HepG2 (cell line): ENCODE measurements around the gene FBRSL1. TPM values are rescaled to one million over a fixed set of nuclear protein-coding genes. Genes with fewer than 3 reads are reported as not detected.

Source experiments
- AGO1 ChIP-seq: fragments of 200-400 bp; formaldehyde crosslinking; IDR thresholded peaks from 2 replicates; pipeline ENCODE4 v1.6.1; 2017; ENCODE audit warnings: mild to moderate bottlenecking, low read depth, low read length, moderate library complexity; ENCODE audit not compliant: poor library complexity, severe bottlenecking
- CEBPB ChIP-seq: IDR thresholded peaks from 2 replicates; pipeline ENCODE4 v1.6.1; 2011; ENCODE audit warnings: low read depth, low read length, improper control_type of control experiment, borderline replicate concordance
- ELF4 ChIP-seq: sonication (generic); formaldehyde crosslinking; IDR thresholded peaks from 2 replicates; pipeline ENCODE4 v1.5.0; 2020; ENCODE audit warnings: missing genetic modification reagents, mild to moderate bottlenecking, moderate library complexity, borderline replicate concordance
- HDAC6 ChIP-seq: fragments of 200-600 bp; sonication (generic); IDR thresholded peaks from 2 replicates; pipeline ENCODE4 v1.7.0; 2017; ENCODE audit warnings: mild to moderate bottlenecking, antibody characterized with exemption, low read length, low read depth
- HIVEP1 ChIP-seq: sonication (generic); formaldehyde crosslinking; IDR thresholded peaks from 2 replicates; pipeline ENCODE4 v1.4.0; 2020; ENCODE audit warnings: mild to moderate bottlenecking, missing genetic modification reagents
- HOXA7 ChIP-seq: sonication (generic); formaldehyde crosslinking; IDR thresholded peaks from 2 replicates; pipeline ENCODE4 v1.8.1; 2022; ENCODE audit warnings: mild to moderate bottlenecking, missing genetic modification reagents, moderate library complexity
- KAT8 ChIP-seq: IDR thresholded peaks from 2 replicates; pipeline ENCODE4 v1.6.1; 2016; ENCODE audit warnings: missing genetic modification reagents, missing compliant biosample characterization
- MAF1 ChIP-seq: sonication (generic); formaldehyde crosslinking; IDR thresholded peaks from 2 replicates; pipeline ENCODE4 v1.5.0; 2020; ENCODE audit warnings: missing genetic modification reagents, borderline replicate concordance
- MAZ ChIP-seq, 2 experiments: sonication (generic) in 1 of 2; formaldehyde crosslinking in 1 of 2; IDR thresholded peaks; 2 replicates each; pipeline versions ENCODE4 v1.5.0 to v1.6.1; 2012 to 2020; ENCODE audit warnings: low read depth in 2 of 2, mild to moderate bottlenecking in 2 of 2, borderline replicate concordance in 1 of 2, improper control_type of control experiment in 1 of 2, low read length in 1 of 2, missing genetic modification reagents in 1 of 2, moderate library complexity in 1 of 2
- POGK ChIP-seq: sonication (generic); formaldehyde crosslinking; conservative IDR thresholded peaks from 2 replicates; pipeline ENCODE4 v1.8.0; 2022; ENCODE audit warnings: mild to moderate bottlenecking, moderate library complexity, missing genetic modification reagents
- RBM22 ChIP-seq: fragments of 200-400 bp; formaldehyde crosslinking; optimal IDR thresholded peaks from 2 replicates; pipeline ENCODE3; 2017; ENCODE audit warnings: mild to moderate bottlenecking, low read length, moderate library complexity
- REL ChIP-seq: sonication (generic); formaldehyde crosslinking; conservative IDR thresholded peaks from 2 replicates; pipeline ENCODE4 v1.8.0; 2022; ENCODE audit warnings: mild to moderate bottlenecking, missing genetic modification reagents, moderate library complexity
- TRAFD1 ChIP-seq: sonication (generic); formaldehyde crosslinking; IDR thresholded peaks from 2 replicates; pipeline ENCODE4 v1.5.1; 2020; ENCODE audit warnings: missing genetic modification reagents, mild to moderate bottlenecking, borderline replicate concordance
- TRIM24 ChIP-seq: sonication (generic); formaldehyde crosslinking; IDR thresholded peaks from 2 replicates; pipeline ENCODE4 v1.8.0; 2022; ENCODE audit warnings: mild to moderate bottlenecking, missing genetic modification reagents
- ZBTB33 ChIP-seq: sonication (generic); formaldehyde crosslinking; IDR thresholded peaks from 2 replicates; pipeline ENCODE4 v1.4.0; 2020; ENCODE audit warnings: missing genetic modification reagents
- ZBTB43 ChIP-seq: sonication (generic); formaldehyde crosslinking; conservative IDR thresholded peaks from 2 replicates; pipeline ENCODE4 v1.4.0; 2020; ENCODE audit warnings: missing genetic modification reagents
- ZNF12 ChIP-seq: sonication (generic); formaldehyde crosslinking; IDR thresholded peaks from 2 replicates; pipeline ENCODE4 v1.5.0; 2020; ENCODE audit warnings: missing genetic modification reagents
- ZNF205 ChIP-seq: IDR thresholded peaks from 2 replicates; pipeline ENCODE4 v1.6.1; 2018; ENCODE audit warnings: missing biosample characterization, missing genetic modification reagents
- ZNF24 ChIP-seq: fragments of 450-650 bp; IDR thresholded peaks from 2 replicates; pipeline ENCODE4 v1.6.1; 2017; ENCODE audit warnings: antibody characterized with exemption, mild to moderate bottlenecking
- ZNF629 ChIP-seq: sonication (generic); formaldehyde crosslinking; conservative IDR thresholded peaks from 2 replicates; pipeline ENCODE4 v1.5.0; 2020; ENCODE audit warnings: missing genetic modification reagents
- ZNF644 ChIP-seq: IDR thresholded peaks from 2 replicates; pipeline ENCODE4 v1.6.1; 2016; ENCODE audit warnings: low read depth
- polyA plus RNA-seq, 8 experiments: library from polyadenylated mRNA; depleted of rRNA in 3 of 8; stranded (reverse) in 7 of 8; unstranded in 1 of 8; fragments of >200 nt; fragmentation: Illumina TruSeq in 4 of 8; extraction: Trizol in 4 of 8; gene quantifications; 2 replicates each; pipeline versions ENCODE4 v1.2.1 to v1.2.3, GENCODE V29; 2011 to 2016; ENCODE audit warnings: low read depth in 4 of 8, missing spikeins in 1 of 8, mixed read lengths in 1 of 8; ENCODE audit not compliant: insufficient read depth in 1 of 8
- total RNA-seq, 5 experiments: library from RNA; depleted of rRNA; stranded (reverse); fragments of >200 nt; fragmentation: Illumina TruSeq; extraction: Trizol; gene quantifications; 2 replicates each; pipeline ENCODE4 v1.2.3, GENCODE V29; 2016; ENCODE audit warnings: low read depth in 1 of 5

The FBRSL1 gene
- total and polyA plus RNA-seq, 2 of the 13 experiments (the other 11 are each of a cell fraction or from before 2014, with no cell fraction given): 3.6 to 7.9 TPM

- no peak for TF ChIP-seq MAF1
- no peak for TF ChIP-seq ZNF24
- peak; percentile 26 for TF ChIP-seq AGO1
- TF ChIP-seq RBM22: no peak
- TF ChIP-seq TRIM24 (CRISPR knock-in tag): no peak
- no peak for TF ChIP-seq KAT8 (CRISPR knock-in tag)
- TF ChIP-seq ZNF629 (CRISPR knock-in tag): 0 out of 2 replicates have a peak, but pooled peaks have one; percentile 8
- 0 out of 2 replicates have a peak, but pooled peaks have one; percentile 28 for TF ChIP-seq ZBTB33 (CRISPR knock-in tag)
- TF ChIP-seq POGK (CRISPR knock-in tag): 0 out of 2 replicates have a peak, but pooled peaks have one; percentile 46
- no peak for TF ChIP-seq ELF4 (CRISPR knock-in tag)
- peak; percentile 36; the same call in 1 of the 2 replicates for TF ChIP-seq HIVEP1
- no peak for TF ChIP-seq HOXA7 (CRISPR knock-in tag)
- TF ChIP-seq HDAC6: no peak
- no peak for TF ChIP-seq MAZ (IDR thresholded peaks at IDR 0.05; ENCODE audit: borderline replicate concordance, low read depth, low read length)
- no peak for TF ChIP-seq MAZ (CRISPR knock-in tag; IDR thresholded peaks at IDR 0.05; ENCODE audit: low read depth)
- no peak for TF ChIP-seq ZNF12
- TF ChIP-seq ZBTB43 (CRISPR knock-in tag): no peak
- 0 out of 2 replicates have a peak, but pooled peaks have one; percentile 30 for TF ChIP-seq REL (CRISPR knock-in tag)
- no peak for TF ChIP-seq ZNF205 (CRISPR knock-in tag)
- no peak for TF ChIP-seq CEBPB
- no peak for TF ChIP-seq ZNF644 (CRISPR knock-in tag)
- TF ChIP-seq TRAFD1 (CRISPR knock-in tag): no peak
Measured at GRCh38 chr12:132523576-132524331, 33.8 kb downstream of the FBRSL1 start (continued).
